ENCODE results near the gene TENT4A.

TENT4A gene

DNA sequence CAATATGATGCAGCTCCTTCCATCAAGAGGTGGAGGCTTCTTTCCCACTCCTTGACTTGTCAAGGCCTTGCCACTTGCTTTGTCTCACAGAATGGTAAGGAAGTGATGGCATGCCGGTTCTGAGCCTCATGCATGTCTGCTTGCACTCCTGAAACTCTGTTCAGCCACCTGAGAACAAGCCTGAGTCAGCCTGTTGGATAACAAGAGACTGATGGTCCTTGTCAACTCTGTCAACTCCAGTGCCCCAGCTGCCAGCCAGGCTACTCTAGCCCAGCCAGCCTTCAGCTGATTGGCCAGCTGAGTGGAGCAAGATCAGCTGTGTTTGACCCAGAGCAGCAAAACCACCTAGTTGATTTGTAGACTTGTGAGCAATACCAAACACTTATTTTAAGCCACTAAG lies 4.4 kb upstream of the TENT4A start:
- no peak overlapping the region for H3K27ac ChIP-seq (ENCODE audit: low read length)
- H3K36me3 ChIP-seq (ENCODE audit: control insufficient read depth, insufficient read depth, low read length): no peaks in the 10 kb centered on the region
- no peaks in the 10 kb centered on the region for H3K4me1 ChIP-seq (ENCODE audit: control insufficient read depth, insufficient read depth, low read length)
- no peak for DNase-seq (ENCODE audit: low read depth, low spot score)
- no peaks in the 10 kb centered on the region for H3K9me3 ChIP-seq (ENCODE audit: control insufficient read depth, insufficient read depth, low read length)
- no peak overlapping the region for H3K4me3 ChIP-seq (ENCODE audit: low read length)
- no CpG with 5 or more reads among the region's 1 CpG for WGBS (ENCODE audit: insufficient coverage, insufficient read length)
- no peaks in the 10 kb centered on the region for H3K27me3 ChIP-seq (ENCODE audit: control insufficient read depth, insufficient read depth, low read length)

DNA sequence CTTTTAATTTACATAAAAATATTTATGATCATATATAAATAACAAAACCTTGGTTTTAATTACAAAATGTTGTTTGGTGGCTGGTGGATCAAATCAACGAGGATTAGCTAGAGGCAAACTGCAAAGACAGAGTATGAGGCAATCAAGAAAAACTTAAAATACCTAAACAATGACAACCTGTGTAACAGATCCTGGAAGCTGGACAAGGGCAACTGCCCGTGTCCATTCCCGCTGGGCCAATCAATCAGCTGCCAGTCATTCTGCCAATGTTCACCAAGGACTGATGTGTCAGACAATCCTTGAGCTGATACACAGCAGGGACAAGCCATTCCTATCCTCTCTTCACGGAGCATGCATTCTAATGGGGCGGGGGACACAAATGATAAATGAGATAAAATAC lies 3.2 kb upstream of the TENT4A start:
- DNase-seq (ENCODE audit: low read depth, low spot score): no peak
- H3K4me1 ChIP-seq (ENCODE audit: control insufficient read depth, insufficient read depth, low read length): no peaks in the 10 kb centered on the region
- no CpG with 5 or more reads among the region's 5 CpGs for WGBS (ENCODE audit: insufficient coverage, insufficient read length)
- H3K4me3 ChIP-seq (ENCODE audit: low read length): no peak overlapping the region
- no peaks in the 10 kb centered on the region for H3K36me3 ChIP-seq (ENCODE audit: control insufficient read depth, insufficient read depth, low read length)
- no peaks in the 10 kb centered on the region for H3K9me3 ChIP-seq (ENCODE audit: control insufficient read depth, insufficient read depth, low read length)
- no peaks in the 10 kb centered on the region for H3K27me3 ChIP-seq (ENCODE audit: control insufficient read depth, insufficient read depth, low read length)
- no peak overlapping the region for H3K27ac ChIP-seq (ENCODE audit: low read length)

GRCh38 chr5:6710551-6711318 lies 2.5 kb upstream of the TENT4A start:
- H3K27ac ChIP-seq (ENCODE audit: low read length): no peak overlapping the region
- no CpG with 5 or more reads among the region's 13 CpGs for WGBS (ENCODE audit: insufficient coverage, insufficient read length)

GRCh38 chr5:6711409-6712141 lies 1.7 kb upstream of the TENT4A start:
- no peak for DNase-seq (ENCODE audit: low read depth, low spot score)
- H3K36me3 ChIP-seq (ENCODE audit: control insufficient read depth, insufficient read depth, low read length): no peaks in the 10 kb centered on the region
- H3K9me3 ChIP-seq (ENCODE audit: control insufficient read depth, insufficient read depth, low read length): no peaks in the 10 kb centered on the region
- H3K27me3 ChIP-seq (ENCODE audit: control insufficient read depth, insufficient read depth, low read length): no peaks in the 10 kb centered on the region
- no CpG with 5 or more reads among the region's 15 CpGs for WGBS (ENCODE audit: insufficient coverage, insufficient read length)
- no peaks in the 10 kb centered on the region for H3K4me1 ChIP-seq (ENCODE audit: control insufficient read depth, insufficient read depth, low read length)
- no peak overlapping the region for H3K27ac ChIP-seq (ENCODE audit: low read length)
- H3K4me3 ChIP-seq (ENCODE audit: low read length): peak overlapping the region; percentile 70; the same call in 1 of the 2 replicates

More at GRCh38 chr5:6710551-6711318, 2.5 kb upstream of the TENT4A start:
- no peak overlapping the region for H3K4me3 ChIP-seq (ENCODE audit: low read length)
- no peaks in the 10 kb centered on the region for H3K9me3 ChIP-seq (ENCODE audit: control insufficient read depth, insufficient read depth, low read length)
- DNase-seq (ENCODE audit: low read depth, low spot score): no peak
- H3K27me3 ChIP-seq (ENCODE audit: control insufficient read depth, insufficient read depth, low read length): no peaks in the 10 kb centered on the region
- no peaks in the 10 kb centered on the region for H3K4me1 ChIP-seq (ENCODE audit: control insufficient read depth, insufficient read depth, low read length)
- H3K36me3 ChIP-seq (ENCODE audit: control insufficient read depth, insufficient read depth, low read length): no peaks in the 10 kb centered on the region

DNA sequence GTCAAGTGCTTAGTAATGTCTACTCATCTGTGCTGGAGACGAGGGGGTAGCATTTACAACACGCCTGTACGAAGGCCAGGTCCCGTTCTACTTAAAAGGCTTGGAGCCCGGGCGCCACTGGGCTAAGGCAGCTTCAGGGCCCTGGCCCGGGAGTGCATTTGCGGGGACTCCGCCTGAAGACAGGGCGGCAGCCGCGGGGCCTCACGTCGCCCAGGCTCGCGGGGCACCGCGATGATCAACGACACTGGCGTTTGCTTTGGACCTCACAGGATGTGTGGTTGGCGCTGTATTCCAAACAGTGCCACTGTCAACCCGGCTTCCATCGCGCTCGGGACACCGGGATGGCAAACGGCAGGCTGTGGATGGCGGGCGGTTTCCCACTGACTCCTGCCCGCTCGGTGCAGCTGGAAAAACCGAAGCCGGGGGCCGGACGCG lies 1.1 kb upstream of the TENT4A start:
- H3K27me3 ChIP-seq (ENCODE audit: control insufficient read depth, insufficient read depth, low read length): no peaks in the 10 kb centered on the region
- no peaks in the 10 kb centered on the region for H3K36me3 ChIP-seq (ENCODE audit: control insufficient read depth, insufficient read depth, low read length)
- no peak overlapping the region for H3K27ac ChIP-seq (ENCODE audit: low read length)
- no peaks in the 10 kb centered on the region for H3K4me1 ChIP-seq (ENCODE audit: control insufficient read depth, insufficient read depth, low read length)
- DNase-seq (ENCODE audit: low read depth, low spot score): no peak
- H3K9me3 ChIP-seq (ENCODE audit: control insufficient read depth, insufficient read depth, low read length): no peaks in the 10 kb centered on the region
- no CpG with 5 or more reads among the region's 36 CpGs for WGBS (ENCODE audit: insufficient coverage, insufficient read length)
- H3K4me3 ChIP-seq (ENCODE audit: low read length): peak overlapping the region; percentile 70; the same call in 1 of the 2 replicates

DNA sequence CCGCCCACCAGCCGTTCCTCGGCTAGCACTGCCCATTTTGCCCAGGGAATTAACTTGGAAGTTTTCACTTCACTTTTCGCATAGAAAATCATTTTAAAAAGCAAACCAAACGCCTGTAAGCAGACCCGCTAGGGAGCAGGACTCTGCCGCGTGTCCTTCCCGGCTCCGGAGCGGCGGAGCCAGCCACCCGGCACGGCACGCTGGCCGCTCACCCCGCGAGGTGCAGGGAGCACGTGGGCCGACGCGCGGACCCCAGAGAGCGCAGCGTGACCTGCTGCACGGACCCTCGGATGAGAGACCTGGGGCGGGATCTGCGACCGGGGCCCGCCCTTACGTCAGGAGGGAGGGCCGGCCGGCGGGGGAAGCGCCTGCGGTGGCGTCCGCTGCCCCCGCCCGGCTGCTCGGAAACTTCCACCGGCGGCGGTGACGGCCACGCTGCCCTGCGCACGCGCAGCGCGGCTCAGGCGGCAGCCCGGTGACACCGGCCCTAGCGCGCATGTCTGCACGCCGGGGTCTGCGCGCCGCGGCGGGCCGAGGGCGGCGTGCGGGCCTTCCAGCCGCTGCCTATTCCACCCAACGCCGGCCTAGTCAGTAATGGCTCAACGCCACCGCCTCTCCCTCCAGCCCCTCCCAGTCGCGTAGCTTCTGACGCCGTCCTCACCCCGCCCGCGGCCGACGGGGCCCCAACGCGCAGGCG lies 507 bp upstream of the TENT4A start:
- peak; percentile 80 for DNase-seq (ENCODE audit: low read depth, low spot score)
- H3K4me1 ChIP-seq (ENCODE audit: control insufficient read depth, insufficient read depth, low read length): no peaks in the 10 kb centered on the region
- no peak overlapping the region for H3K27ac ChIP-seq (ENCODE audit: low read length)
- peak overlapping the region; percentile 70; the same call in 1 of the 2 replicates for H3K4me3 ChIP-seq (ENCODE audit: low read length)
- H3K9me3 ChIP-seq (ENCODE audit: control insufficient read depth, insufficient read depth, low read length): no peaks in the 10 kb centered on the region
- WGBS (ENCODE audit: insufficient coverage, insufficient read length): no CpG with 5 or more reads among the region's 85 CpGs
- no peaks in the 10 kb centered on the region for H3K27me3 ChIP-seq (ENCODE audit: control insufficient read depth, insufficient read depth, low read length)
- H3K36me3 ChIP-seq (ENCODE audit: control insufficient read depth, insufficient read depth, low read length): no peaks in the 10 kb centered on the region

DNA sequence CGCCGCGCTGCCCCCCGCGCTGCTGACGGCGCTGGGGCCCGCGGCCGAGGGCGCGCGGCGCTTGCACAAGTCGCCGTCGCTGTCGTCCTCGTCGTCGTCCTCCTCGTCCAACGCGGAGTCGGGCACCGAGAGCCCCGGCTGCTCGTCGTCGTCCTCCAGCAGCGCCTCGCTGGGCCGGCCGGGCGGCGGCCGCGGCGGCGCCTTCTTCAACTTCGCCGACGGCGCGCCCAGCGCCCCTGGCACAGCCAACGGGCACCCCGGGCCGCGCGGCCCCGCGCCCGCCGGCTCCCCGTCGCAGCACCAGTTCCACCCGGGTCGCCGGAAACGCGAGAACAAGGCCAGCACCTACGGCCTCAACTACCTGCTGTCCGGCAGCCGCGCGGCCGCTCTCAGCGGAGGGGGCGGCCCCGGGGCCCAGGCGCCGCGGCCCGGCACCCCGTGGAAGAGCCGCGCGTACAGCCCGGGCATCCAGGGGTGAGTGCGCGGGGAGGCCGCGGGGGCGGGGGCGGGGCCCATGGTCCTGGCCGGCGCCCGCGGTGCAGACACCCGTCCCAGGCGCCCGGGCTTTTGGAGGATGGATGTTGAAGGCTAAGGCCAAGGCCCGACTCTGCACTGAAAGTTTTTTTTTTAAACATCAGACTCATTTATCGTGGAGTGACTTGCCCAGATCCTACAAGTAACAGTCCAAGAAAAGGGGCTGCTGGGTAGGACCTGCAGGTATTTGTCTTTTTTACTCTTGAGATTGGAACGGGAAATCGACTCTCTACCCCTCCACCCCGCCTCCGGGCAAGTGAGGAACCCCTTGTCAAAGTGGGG lies 1.2 kb downstream of the TENT4A start:
- no peak for DNase-seq (ENCODE audit: low read depth, low spot score)
- no CpG with 5 or more reads among the region's 99 CpGs for WGBS (ENCODE audit: insufficient coverage, insufficient read length)
- no peak overlapping the region for H3K27ac ChIP-seq (ENCODE audit: low read length)

GRCh38 chr5:6715271-6715670 lies 2.0 kb downstream of the TENT4A start:
- Histone ChIP-seq H3K9me3 (ENCODE audit: control insufficient read depth, insufficient read depth, low read length) (no peaks in the 10 kb centered on the region), H3K4me1 (ENCODE audit: control insufficient read depth, insufficient read depth, low read length) (no peaks in the 10 kb centered on the region), H3K4me3 (ENCODE audit: low read length) (no peak overlapping the region), H3K27me3 (ENCODE audit: control insufficient read depth, insufficient read depth, low read length) (no peaks in the 10 kb centered on the region), H3K27ac (ENCODE audit: low read length) (no peak overlapping the region), H3K36me3 (ENCODE audit: control insufficient read depth, insufficient read depth, low read length) (no peaks in the 10 kb centered on the region)
- DNase-seq (ENCODE audit: low read depth, low spot score): no peak
- WGBS (ENCODE audit: insufficient coverage, insufficient read length): no CpG with 5 or more reads among the region's 6 CpGs

More for the DNA sequence above, 1.2 kb downstream of the TENT4A start:
- H3K9me3 ChIP-seq (ENCODE audit: control insufficient read depth, insufficient read depth, low read length): no peaks in the 10 kb centered on the region
- no peaks in the 10 kb centered on the region for H3K36me3 ChIP-seq (ENCODE audit: control insufficient read depth, insufficient read depth, low read length)
- H3K4me3 ChIP-seq (ENCODE audit: low read length): peak overlapping the region; percentile 70
- no peaks in the 10 kb centered on the region for H3K4me1 ChIP-seq (ENCODE audit: control insufficient read depth, insufficient read depth, low read length)
- H3K27me3 ChIP-seq (ENCODE audit: control insufficient read depth, insufficient read depth, low read length): no peaks in the 10 kb centered on the region

- H3K36me3 ChIP-seq (ENCODE audit: control insufficient read depth, insufficient read depth, low read length): no peaks in the 10 kb centered on the region
- H3K27me3 ChIP-seq (ENCODE audit: control insufficient read depth, insufficient read depth, low read length): no peaks in the 10 kb centered on the region
- no CpG with 5 or more reads among the region's 17 CpGs for WGBS (ENCODE audit: insufficient coverage, insufficient read length)
- no peak overlapping the region for H3K27ac ChIP-seq (ENCODE audit: low read length)
- H3K4me1 ChIP-seq (ENCODE audit: control insufficient read depth, insufficient read depth, low read length): no peaks in the 10 kb centered on the region
- H3K4me3 ChIP-seq (ENCODE audit: low read length): no peak overlapping the region
- no peaks in the 10 kb centered on the region for H3K9me3 ChIP-seq (ENCODE audit: control insufficient read depth, insufficient read depth, low read length)
- no peak for DNase-seq (ENCODE audit: low read depth, low spot score)
These were observed 2.8 kb downstream of the TENT4A start for GRCh38 chr5:6715758-6716628.

Data from iPS DF 6.9 (cell line).